ENCODE results near the gene FRMD4A.

- TF ChIP-seq CTCF (IDR thresholded peaks at IDR 0.05) (no peak), POLR2A (IDR thresholded peaks at IDR 0.05) (no peak)
Observed at GRCh38 chr10:14039968-14040668, 290.6 kb downstream of the FRMD4A start.
